Measurements from ENCODE around the gene AGER.

The AGER gene

GRCh38 chr6:32184084-32184640 lies at the start of gene AGER:
Gene AGER (minus strand): TSS chr6:32184253. CDS start chr6:32184222, 31 bp downstream.
- Histone ChIP-seq H3K9ac (ENCODE audit: low read depth in 1 of 2, low read length in 2 of 2) (peak within 1 kb of the TSS in 1 of 2 donors; percentile 24), H3K4me1 (ENCODE audit: control insufficient read depth in 1 of 2, insufficient read depth in 2 of 2, low read length in 2 of 2) (peaks cover 39 to 44% of the 10 kb centered on the region in 2 donors), H3K9me3 (ENCODE audit: control insufficient read depth in 1 of 2, low read length in 2 of 2) (no peaks in the 10 kb centered on the region), H3K27ac (ENCODE audit: low read depth, low read length) (no peak within 1 kb of the TSS), H3K36me3 (ENCODE audit: control insufficient read depth in 1 of 2, insufficient read depth in 2 of 2, low read length in 2 of 2) (peaks cover 18 to 47% of the 10 kb centered on the region in 2 donors), H3K4me3 (ENCODE audit: low read depth in 1 of 2, low read length in 2 of 2) (no peak within 1 kb of the TSS), H3K27me3 (ENCODE audit: control insufficient read depth in 1 of 2, insufficient read depth in 2 of 2, low read length in 2 of 2) (no peaks in the 10 kb centered on the region)

- no peaks in the 10 kb centered on the region for H3K9me3 ChIP-seq (ENCODE audit: control insufficient read depth in 1 of 2, low read length in 2 of 2)
- H3K9ac ChIP-seq (ENCODE audit: low read depth in 1 of 2, low read length in 2 of 2), result no peak overlapping the region
- no peaks in the 10 kb centered on the region for H3K4me1 ChIP-seq (ENCODE audit: control insufficient read depth in 1 of 2, insufficient read depth in 2 of 2, low read length in 2 of 2)
- H3K27me3 ChIP-seq (ENCODE audit: control insufficient read depth in 1 of 2, insufficient read depth in 2 of 2, low read length in 2 of 2), result no peaks in the 10 kb centered on the region
- no peak overlapping the region for H3K4me3 ChIP-seq (ENCODE audit: low read depth in 1 of 2, low read length in 2 of 2)
- no peak overlapping the region for H3K27ac ChIP-seq (ENCODE audit: low read depth, low read length)
- H3K36me3 ChIP-seq (ENCODE audit: control insufficient read depth in 1 of 2, insufficient read depth in 2 of 2, low read length in 2 of 2), result no peaks in the 10 kb centered on the region
Observed at GRCh38 chr6:32226434-32226833, 42.4 kb upstream of the AGER start.

- no peak overlapping the region for H3K9ac ChIP-seq (ENCODE audit: low read depth in 1 of 2, low read length in 2 of 2)
- H3K36me3 ChIP-seq (ENCODE audit: control insufficient read depth in 1 of 2, insufficient read depth in 2 of 2, low read length in 2 of 2), result no peaks in the 10 kb centered on the region
- no peak overlapping the region for H3K4me3 ChIP-seq (ENCODE audit: low read depth in 1 of 2, low read length in 2 of 2)
- H3K27me3 ChIP-seq (ENCODE audit: control insufficient read depth in 1 of 2, insufficient read depth in 2 of 2, low read length in 2 of 2), result no peaks in the 10 kb centered on the region
- no peak overlapping the region for H3K27ac ChIP-seq (ENCODE audit: low read depth, low read length)
- no peaks in the 10 kb centered on the region for H3K9me3 ChIP-seq (ENCODE audit: control insufficient read depth in 1 of 2, low read length in 2 of 2)
- H3K4me1 ChIP-seq (ENCODE audit: control insufficient read depth in 1 of 2, insufficient read depth in 2 of 2, low read length in 2 of 2), result no peaks in the 10 kb centered on the region
Observed at GRCh38 chr6:32224696-32225095, 40.6 kb upstream of the AGER start.

- no peaks in the 10 kb centered on the region for H3K4me1 ChIP-seq (ENCODE audit: control insufficient read depth in 1 of 2, insufficient read depth in 2 of 2, low read length in 2 of 2)
- H3K27ac ChIP-seq (ENCODE audit: low read depth, low read length), result no peak within 1 kb of the TSS
- H3K4me3 ChIP-seq (ENCODE audit: low read depth in 1 of 2, low read length in 2 of 2), result no peak within 1 kb of the TSS
- no peaks in the 10 kb centered on the region for H3K36me3 ChIP-seq (ENCODE audit: control insufficient read depth in 1 of 2, insufficient read depth in 2 of 2, low read length in 2 of 2)
- H3K9ac ChIP-seq (ENCODE audit: low read depth in 1 of 2, low read length in 2 of 2), result no peak within 1 kb of the TSS
- H3K27me3 ChIP-seq (ENCODE audit: control insufficient read depth in 1 of 2, insufficient read depth in 2 of 2, low read length in 2 of 2), result peaks cover 0 to 3% of the 10 kb centered on the region in 2 donors
- no peaks in the 10 kb centered on the region for H3K9me3 ChIP-seq (ENCODE audit: control insufficient read depth in 1 of 2, low read length in 2 of 2)
Observed at GRCh38 chr6:32223258-32224235, 39.5 kb upstream of the AGER start, which contains the start of gene NOTCH4. Gene NOTCH4 (minus strand): TSS chr6:32224067. CDS start chr6:32223928, 139 bp downstream.

GRCh38 chr6:32222333-32223230 lies 38.5 kb upstream of the AGER start:
- Histone ChIP-seq H3K36me3 (ENCODE audit: control insufficient read depth in 1 of 2, insufficient read depth in 2 of 2, low read length in 2 of 2) (no peaks in the 10 kb centered on the region), H3K27ac (ENCODE audit: low read depth, low read length) (no peak overlapping the region), H3K27me3 (ENCODE audit: control insufficient read depth in 1 of 2, insufficient read depth in 2 of 2, low read length in 2 of 2) (peaks cover 0 to 3% of the 10 kb centered on the region in 2 donors), H3K9ac (ENCODE audit: low read depth in 1 of 2, low read length in 2 of 2) (no peak overlapping the region), H3K4me1 (ENCODE audit: control insufficient read depth in 1 of 2, insufficient read depth in 2 of 2, low read length in 2 of 2) (no peaks in the 10 kb centered on the region), H3K9me3 (ENCODE audit: control insufficient read depth in 1 of 2, low read length in 2 of 2) (no peaks in the 10 kb centered on the region), H3K4me3 (ENCODE audit: low read depth in 1 of 2, low read length in 2 of 2) (no peak overlapping the region)

- H3K27me3 ChIP-seq (ENCODE audit: control insufficient read depth in 1 of 2, insufficient read depth in 2 of 2, low read length in 2 of 2), result peaks cover 0 to 3% of the 10 kb centered on the region in 2 donors
- H3K9ac ChIP-seq (ENCODE audit: low read depth in 1 of 2, low read length in 2 of 2), result no peak overlapping the region
- no peaks in the 10 kb centered on the region for H3K36me3 ChIP-seq (ENCODE audit: control insufficient read depth in 1 of 2, insufficient read depth in 2 of 2, low read length in 2 of 2)
- H3K27ac ChIP-seq (ENCODE audit: low read depth, low read length), result no peak overlapping the region
- H3K9me3 ChIP-seq (ENCODE audit: control insufficient read depth in 1 of 2, low read length in 2 of 2), result no peaks in the 10 kb centered on the region
- no peaks in the 10 kb centered on the region for H3K4me1 ChIP-seq (ENCODE audit: control insufficient read depth in 1 of 2, insufficient read depth in 2 of 2, low read length in 2 of 2)
- no peak overlapping the region for H3K4me3 ChIP-seq (ENCODE audit: low read depth in 1 of 2, low read length in 2 of 2)
Observed at GRCh38 chr6:32220021-32220420, 36.0 kb upstream of the AGER start.

GRCh38 chr6:32218167-32218566 lies 34.1 kb upstream of the AGER start:
- Histone ChIP-seq H3K36me3 (ENCODE audit: control insufficient read depth in 1 of 2, insufficient read depth in 2 of 2, low read length in 2 of 2) (no peaks in the 10 kb centered on the region), H3K4me3 (ENCODE audit: low read depth in 1 of 2, low read length in 2 of 2) (no peak overlapping the region), H3K27me3 (ENCODE audit: control insufficient read depth in 1 of 2, insufficient read depth in 2 of 2, low read length in 2 of 2) (peaks cover 0 to 3% of the 10 kb centered on the region in 2 donors), H3K9me3 (ENCODE audit: control insufficient read depth in 1 of 2, low read length in 2 of 2) (no peaks in the 10 kb centered on the region), H3K4me1 (ENCODE audit: control insufficient read depth in 1 of 2, insufficient read depth in 2 of 2, low read length in 2 of 2) (no peaks in the 10 kb centered on the region), H3K9ac (ENCODE audit: low read depth in 1 of 2, low read length in 2 of 2) (no peak overlapping the region), H3K27ac (ENCODE audit: low read depth, low read length) (no peak overlapping the region)

- H3K4me1 ChIP-seq (ENCODE audit: control insufficient read depth in 1 of 2, insufficient read depth in 2 of 2, low read length in 2 of 2), result no peaks in the 10 kb centered on the region
- H3K4me3 ChIP-seq (ENCODE audit: low read depth in 1 of 2, low read length in 2 of 2), result no peak overlapping the region
- H3K9ac ChIP-seq (ENCODE audit: low read depth in 1 of 2, low read length in 2 of 2), result no peak overlapping the region
- no peaks in the 10 kb centered on the region for H3K9me3 ChIP-seq (ENCODE audit: control insufficient read depth in 1 of 2, low read length in 2 of 2)
- no peaks in the 10 kb centered on the region for H3K36me3 ChIP-seq (ENCODE audit: control insufficient read depth in 1 of 2, insufficient read depth in 2 of 2, low read length in 2 of 2)
- peaks cover 0 to 3% of the 10 kb centered on the region in 2 donors for H3K27me3 ChIP-seq (ENCODE audit: control insufficient read depth in 1 of 2, insufficient read depth in 2 of 2, low read length in 2 of 2)
- no peak overlapping the region for H3K27ac ChIP-seq (ENCODE audit: low read depth, low read length)
Observed at GRCh38 chr6:32216998-32217397, 32.9 kb upstream of the AGER start.

- Histone ChIP-seq H3K36me3 (ENCODE audit: control insufficient read depth in 1 of 2, insufficient read depth in 2 of 2, low read length in 2 of 2) (no peaks in the 10 kb centered on the region), H3K4me1 (ENCODE audit: control insufficient read depth in 1 of 2, insufficient read depth in 2 of 2, low read length in 2 of 2) (no peaks in the 10 kb centered on the region), H3K27me3 (ENCODE audit: control insufficient read depth in 1 of 2, insufficient read depth in 2 of 2, low read length in 2 of 2) (peaks cover 0 to 3% of the 10 kb centered on the region in 2 donors), H3K9ac (ENCODE audit: low read depth in 1 of 2, low read length in 2 of 2) (no peak overlapping the region), H3K4me3 (ENCODE audit: low read depth in 1 of 2, low read length in 2 of 2) (no peak overlapping the region), H3K9me3 (ENCODE audit: control insufficient read depth in 1 of 2, low read length in 2 of 2) (no peaks in the 10 kb centered on the region), H3K27ac (ENCODE audit: low read depth, low read length) (no peak overlapping the region)
Observed at GRCh38 chr6:32216285-32216684, 32.2 kb upstream of the AGER start.

Data from duodenal mucosa (tissue), 2 donors.